GM20000 (cell line): ENCODE measurements around the gene TMEM121.
"Not testable (repeated sequence)": the region's sequence is repeated elsewhere in the genome, so short reads cannot be mapped to it uniquely, and the experiment has no call there.

Experiments used
- DNase-seq: peaks from one replicate; pipeline ENCODE4 v3.0.0; 2012; ENCODE audit warnings: low spot score
- TF ChIP-seq, protein P1 (sequence below): IDR thresholded peaks from 2 replicates; pipeline ENCODE4 v1.5.1; 2012; ENCODE audit warnings: mild to moderate bottlenecking, control low read depth; ENCODE audit errors: extremely low read depth, missing control alignments

The TMEM121 gene

DNA sequence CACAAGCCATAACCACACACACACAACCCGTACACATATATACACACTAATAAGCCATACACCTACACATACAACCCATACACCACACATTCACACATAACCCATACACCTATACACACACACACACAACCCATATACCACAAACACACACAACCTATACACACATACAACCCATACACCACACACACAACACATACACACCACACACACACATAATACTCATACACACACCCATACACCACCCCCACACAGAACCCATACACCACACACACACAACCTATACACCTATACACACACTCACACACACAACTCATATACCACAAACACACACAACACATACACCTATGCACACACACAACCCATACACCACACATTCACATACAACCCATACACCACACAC, 44.1 kb downstream of the TMEM121 start:
- TF ChIP-seq, protein P1, sequence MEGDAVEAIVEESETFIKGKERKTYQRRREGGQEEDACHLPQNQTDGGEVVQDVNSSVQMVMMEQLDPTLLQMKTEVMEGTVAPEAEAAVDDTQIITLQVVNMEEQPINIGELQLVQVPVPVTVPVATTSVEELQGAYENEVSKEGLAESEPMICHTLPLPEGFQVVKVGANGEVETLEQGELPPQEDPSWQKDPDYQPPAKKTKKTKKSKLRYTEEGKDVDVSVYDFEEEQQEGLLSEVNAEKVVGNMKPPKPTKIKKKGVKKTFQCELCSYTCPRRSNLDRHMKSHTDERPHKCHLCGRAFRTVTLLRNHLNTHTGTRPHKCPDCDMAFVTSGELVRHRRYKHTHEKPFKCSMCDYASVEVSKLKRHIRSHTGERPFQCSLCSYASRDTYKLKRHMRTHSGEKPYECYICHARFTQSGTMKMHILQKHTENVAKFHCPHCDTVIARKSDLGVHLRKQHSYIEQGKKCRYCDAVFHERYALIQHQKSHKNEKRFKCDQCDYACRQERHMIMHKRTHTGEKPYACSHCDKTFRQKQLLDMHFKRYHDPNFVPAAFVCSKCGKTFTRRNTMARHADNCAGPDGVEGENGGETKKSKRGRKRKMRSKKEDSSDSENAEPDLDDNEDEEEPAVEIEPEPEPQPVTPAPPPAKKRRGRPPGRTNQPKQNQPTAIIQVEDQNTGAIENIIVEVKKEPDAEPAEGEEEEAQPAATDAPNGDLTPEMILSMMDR = no peak
- no peak for DNase-seq

DNA sequence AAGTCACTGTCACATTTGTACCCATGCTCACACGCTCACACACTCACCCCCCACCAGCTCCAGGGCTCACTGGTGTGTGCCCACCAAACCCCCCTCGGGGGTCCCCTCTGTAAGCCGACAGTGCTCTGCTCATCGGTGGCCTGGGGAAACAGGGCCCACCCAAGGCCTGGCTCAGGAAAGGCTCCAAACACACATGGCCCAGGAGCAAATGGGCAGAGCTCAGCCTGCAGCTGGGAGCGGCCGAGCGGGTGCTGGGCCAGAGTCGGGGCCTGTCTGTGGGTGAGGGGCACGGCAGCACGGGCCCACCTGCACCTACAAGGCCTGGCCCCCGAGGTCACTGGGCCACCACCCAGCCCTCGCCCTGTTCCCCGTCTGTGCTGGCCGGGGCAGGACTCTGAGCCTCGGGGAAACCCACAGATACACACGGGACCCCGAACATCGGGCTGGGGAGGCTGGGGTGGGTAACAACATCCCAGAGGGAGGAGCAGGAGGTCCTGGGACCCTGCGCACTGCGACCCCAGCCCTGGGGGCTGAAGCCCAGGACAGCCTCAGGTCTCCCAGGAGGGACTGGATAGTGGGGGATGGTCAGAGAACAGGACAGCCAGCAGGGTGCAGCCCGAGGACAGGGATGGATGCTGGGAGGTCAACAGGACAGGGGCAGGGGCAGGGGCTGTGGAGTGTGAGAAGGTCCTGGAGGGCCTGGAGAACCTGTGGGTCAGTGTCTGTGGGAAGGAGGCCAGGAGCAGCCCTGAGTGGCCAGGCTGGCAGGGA, 45.0 kb downstream of the TMEM121 start:
- not testable (repeated sequence) for DNase-seq

DNA sequence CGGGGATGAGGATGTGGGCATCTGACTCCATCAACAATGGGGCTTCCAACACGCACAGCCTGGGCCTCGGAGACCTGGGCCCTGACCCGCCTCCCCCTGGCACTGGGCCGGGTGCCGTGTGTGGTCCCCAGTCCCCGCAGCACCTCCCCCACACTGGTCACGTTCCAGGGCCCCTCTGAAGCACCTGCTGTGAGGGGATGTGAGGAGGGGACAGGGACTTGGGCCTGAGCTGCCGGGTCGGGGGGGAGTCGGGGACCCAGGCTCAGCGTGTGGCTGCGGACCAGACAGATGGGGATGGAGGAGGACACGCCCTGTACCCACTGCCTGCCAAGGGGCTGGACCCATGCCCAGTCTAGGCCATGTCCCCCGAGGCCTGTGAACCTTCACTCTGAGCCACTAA, 45.7 kb downstream of the TMEM121 start:
- not testable (repeated sequence) for DNase-seq

DNA sequence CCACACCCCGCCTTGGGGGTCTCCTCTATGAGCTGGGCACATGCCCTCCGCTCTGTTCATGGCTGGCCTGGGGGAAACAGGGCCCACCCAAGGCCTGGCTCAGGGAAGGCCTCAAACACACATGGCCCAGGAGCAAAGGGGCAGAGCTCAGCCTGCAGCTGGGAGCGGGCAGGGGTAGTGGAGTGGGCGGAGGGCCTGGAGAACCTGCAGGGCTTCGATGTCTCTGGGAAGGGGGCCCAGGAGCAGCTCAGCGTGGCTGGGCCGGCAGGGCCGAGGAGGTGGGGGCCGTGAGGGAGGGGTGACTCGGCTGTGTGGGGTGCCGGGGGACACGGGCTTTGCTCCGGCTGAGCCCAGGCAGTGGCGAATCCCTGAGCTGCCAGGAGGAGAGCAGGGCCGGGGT, 47.5 kb downstream of the TMEM121 start:
- DNase-seq = not testable (repeated sequence)

DNA sequence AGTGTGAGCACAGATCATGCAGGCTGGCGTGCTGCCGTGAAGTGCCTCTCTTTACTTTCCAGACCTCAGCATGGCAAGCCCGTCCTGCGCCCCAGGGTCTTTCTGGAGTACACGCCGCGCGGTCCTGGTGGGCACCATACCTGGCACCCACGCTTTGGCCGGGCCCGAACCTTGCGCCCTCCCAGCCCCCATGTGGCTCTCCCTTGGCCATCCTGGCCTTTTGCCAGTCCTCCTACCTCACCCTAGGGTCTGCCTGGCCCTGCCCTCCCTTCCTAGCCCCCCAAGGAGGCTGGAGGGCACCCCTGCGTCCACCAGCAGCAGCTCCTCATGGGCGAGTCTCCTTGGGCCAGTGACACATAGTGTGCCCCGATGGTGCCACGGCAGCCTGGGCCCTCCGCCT, 48.0 kb downstream of the TMEM121 start:
- not testable (repeated sequence) for DNase-seq

DNA sequence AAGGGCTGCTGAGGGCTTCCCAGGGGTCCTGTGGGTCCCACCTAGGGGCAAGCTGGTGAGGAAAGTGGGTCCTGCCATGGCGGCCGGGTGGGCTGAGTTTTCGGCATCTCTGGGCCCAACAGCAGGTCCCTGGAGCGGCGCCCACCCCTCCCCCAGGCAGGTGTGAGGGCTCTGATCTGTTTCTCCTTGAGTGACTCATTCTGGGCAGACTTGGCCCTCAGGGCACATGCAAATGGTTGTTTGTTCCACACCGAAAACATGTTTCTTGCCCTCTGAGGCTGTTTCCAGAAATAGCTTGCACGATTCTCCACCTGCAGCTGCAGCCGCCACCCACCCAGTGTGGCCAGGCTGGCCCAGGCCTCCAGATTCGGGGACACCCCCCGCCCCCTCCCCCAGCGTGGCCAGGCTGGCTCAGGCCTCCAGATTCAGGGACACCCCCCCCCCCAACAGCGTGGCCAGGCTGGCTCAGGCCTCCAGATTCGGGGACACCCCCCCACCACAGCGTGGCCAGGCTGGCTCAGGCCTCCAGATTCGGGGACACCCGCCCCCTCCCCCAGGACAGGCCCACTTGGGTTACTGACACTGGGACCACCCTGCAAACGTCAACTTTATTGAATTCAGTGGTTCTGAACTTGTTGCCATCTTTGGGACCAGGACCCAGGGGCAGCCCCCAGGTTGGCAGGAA, 48.8 kb downstream of the TMEM121 start:
- not testable (repeated sequence) for DNase-seq

DNA sequence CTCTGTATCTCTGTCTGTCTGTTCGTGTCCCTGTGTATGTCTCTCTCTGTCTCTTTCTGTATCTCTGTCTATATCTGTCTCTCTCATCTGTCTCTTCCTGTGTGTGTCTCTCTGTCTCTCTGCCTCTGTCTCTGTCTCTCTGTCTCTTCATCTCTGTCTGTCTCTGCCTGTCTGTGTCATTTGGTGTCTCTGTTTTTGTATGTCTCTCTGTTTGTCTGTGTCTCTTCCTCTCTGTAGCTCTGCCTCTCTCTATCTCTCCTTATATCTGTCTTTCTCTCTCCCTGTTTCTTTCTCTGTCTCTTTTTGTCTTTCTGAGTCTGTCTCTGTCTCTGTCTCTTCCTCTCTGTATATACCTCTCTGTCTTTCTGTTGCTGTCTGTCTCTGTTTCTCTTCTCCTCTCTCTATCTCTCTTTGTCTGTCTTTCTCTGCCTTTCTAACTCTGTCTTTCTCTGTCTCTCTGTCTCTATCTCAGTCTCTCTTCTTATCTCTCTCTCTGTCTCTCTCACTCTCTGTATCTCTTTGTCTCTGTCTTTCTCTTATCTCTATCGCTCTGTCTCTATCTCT, 50.2 kb downstream of the TMEM121 start:
- TF ChIP-seq, protein P1 = no peak
- DNase-seq = no peak

DNA sequence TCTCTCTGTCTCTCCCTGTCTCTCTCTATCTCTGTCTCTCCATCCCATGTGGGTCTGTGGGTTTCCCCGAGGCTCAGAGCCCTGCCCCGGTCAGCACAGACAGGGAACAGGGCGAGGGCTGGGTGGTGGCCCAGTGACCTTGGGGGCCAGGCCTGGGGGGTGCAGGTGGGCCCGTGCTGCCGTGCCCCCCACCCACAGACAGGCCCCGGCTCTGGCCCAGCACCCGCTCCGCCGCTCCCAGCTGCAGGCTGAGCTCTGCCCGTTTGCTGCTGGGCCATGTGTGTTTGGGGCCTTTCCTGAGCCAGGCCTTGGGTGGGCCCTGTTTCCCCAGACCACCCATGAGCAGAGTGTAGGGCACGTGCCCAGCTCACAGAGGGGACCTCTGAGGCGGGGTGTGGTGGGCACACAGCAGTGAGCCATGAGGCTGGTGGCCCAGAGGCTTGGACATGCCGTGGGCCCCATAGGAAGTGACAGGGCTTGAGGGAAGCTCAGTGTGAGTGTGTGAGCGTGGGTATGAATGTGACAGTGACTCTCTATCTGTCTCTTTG, 51.0 kb downstream of the TMEM121 start:
- DNase-seq = peak; percentile 41
- TF ChIP-seq, protein P1 = no peak

DNA sequence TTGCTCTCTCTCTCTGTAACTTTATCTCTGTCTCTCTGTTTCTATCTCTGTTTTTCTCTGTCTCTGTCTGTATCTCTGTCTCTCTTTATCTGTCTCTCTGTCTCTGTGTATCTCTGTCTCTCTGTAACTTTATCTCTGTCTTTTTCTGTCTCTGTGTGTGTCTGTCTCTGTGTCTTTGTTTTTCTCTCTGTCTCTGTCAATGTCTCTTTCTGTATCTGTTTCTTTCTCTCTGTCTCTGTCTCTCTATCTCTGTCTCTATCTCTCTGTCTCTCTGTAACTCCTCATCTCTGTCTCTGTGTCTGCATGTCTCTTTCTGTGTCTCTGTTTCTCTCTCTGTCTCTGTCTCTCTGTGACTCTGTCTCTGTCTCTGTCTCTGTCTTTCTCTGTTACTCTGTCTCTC, 51.7 kb downstream of the TMEM121 start:
- TF ChIP-seq, protein P1 = no peak

DNA sequence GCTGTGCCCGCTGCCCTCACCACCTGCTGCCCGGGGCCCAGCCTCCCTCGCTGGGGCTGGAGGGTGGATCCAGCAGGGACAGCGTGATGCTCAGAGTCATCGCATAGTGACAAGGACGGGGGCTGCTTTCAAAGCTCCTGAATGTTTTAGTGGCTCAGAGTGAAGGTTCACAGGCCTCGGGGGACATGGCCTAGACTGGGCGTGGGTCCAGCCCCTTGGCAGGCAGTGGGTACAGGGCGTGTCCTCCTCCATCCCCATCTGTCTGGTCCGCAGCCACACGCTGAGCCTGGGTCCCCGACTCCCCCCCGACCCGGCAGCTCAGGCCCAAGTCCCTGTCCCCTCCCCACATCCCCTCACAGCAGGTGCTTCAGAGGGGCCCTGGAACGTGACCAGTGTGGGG, 52.8 kb downstream of the TMEM121 start:
- DNase-seq = not testable (repeated sequence)

More for the DNA sequence above, 51.7 kb downstream of the TMEM121 start:
- DNase-seq = no peak
